Esophagus (tissue), 2 donors: ENCODE data around the gene LDLRAP1. TPM values are rescaled to one million over a fixed set of nuclear protein-coding genes. Genes with fewer than 3 reads are reported as not detected.

Source experiments
- H3K27ac ChIP-seq, 2 donors: one replicate each; pipeline ENCODE4 v1.5.1; 2013; ENCODE audit warnings: low read depth in 2 of 2, mild to moderate bottlenecking in 2 of 2, inconsistent platforms in 1 of 2, low read length in 1 of 2, moderate library complexity in 1 of 2
- H3K27me3 ChIP-seq, 2 donors: one replicate each; pipeline ENCODE4 v1.6.1; 2013; ENCODE audit warnings: low read length in 2 of 2, control low read depth in 1 of 2, mild to moderate bottlenecking in 1 of 2; ENCODE audit not compliant: insufficient read depth in 2 of 2, control insufficient read depth in 1 of 2
- H3K36me3 ChIP-seq, 2 donors: one replicate each; pipeline ENCODE4 v1.6.1; 2013; ENCODE audit warnings: low read length in 1 of 2; ENCODE audit not compliant: control insufficient read depth in 2 of 2, insufficient read depth in 2 of 2
- H3K4me1 ChIP-seq, 2 donors: one replicate each; pipeline ENCODE4 v1.6.1; 2013; ENCODE audit warnings: low read length in 1 of 2; ENCODE audit not compliant: control insufficient read depth in 2 of 2, insufficient read depth in 2 of 2
- H3K4me3 ChIP-seq, 2 donors: one replicate each; pipeline ENCODE4 v1.5.1; 2013; ENCODE audit warnings: low read length in 2 of 2, mild to moderate bottlenecking in 2 of 2, low read depth in 1 of 2, moderate library complexity in 1 of 2
- H3K9me3 ChIP-seq, 2 donors: one replicate each; pipeline ENCODE4 v1.6.1; 2013; ENCODE audit warnings: mild to moderate bottlenecking in 2 of 2, low read depth in 1 of 2, low read length in 1 of 2, moderate library complexity in 1 of 2; ENCODE audit not compliant: control insufficient read depth in 2 of 2, insufficient read depth in 1 of 2
- WGBS, 2 donors: extraction: QIAGEN DNeasy Blood & Tissue Kit; methylation state at CpG; one replicate each; pipeline ENCODE4 v1.1.7; 2013; 5-methylcytosine and 5-hydroxymethylcytosine counted together
- polyA plus RNA-seq, 2 donors: library from polyadenylated mRNA; stranded (reverse); fragments of 200-250 nt; gene quantifications; one replicate each; pipeline ENCODE4 v1.2.3, GENCODE V29; 2013
- donor health status: healthy with polysubstance abuse.
- donor health status: Bipolar disorder and iron deficiency.

Gene LDLRAP1
- polyA plus RNA-seq, 2 donors = 11.0 to 12.5 TPM

DNA sequence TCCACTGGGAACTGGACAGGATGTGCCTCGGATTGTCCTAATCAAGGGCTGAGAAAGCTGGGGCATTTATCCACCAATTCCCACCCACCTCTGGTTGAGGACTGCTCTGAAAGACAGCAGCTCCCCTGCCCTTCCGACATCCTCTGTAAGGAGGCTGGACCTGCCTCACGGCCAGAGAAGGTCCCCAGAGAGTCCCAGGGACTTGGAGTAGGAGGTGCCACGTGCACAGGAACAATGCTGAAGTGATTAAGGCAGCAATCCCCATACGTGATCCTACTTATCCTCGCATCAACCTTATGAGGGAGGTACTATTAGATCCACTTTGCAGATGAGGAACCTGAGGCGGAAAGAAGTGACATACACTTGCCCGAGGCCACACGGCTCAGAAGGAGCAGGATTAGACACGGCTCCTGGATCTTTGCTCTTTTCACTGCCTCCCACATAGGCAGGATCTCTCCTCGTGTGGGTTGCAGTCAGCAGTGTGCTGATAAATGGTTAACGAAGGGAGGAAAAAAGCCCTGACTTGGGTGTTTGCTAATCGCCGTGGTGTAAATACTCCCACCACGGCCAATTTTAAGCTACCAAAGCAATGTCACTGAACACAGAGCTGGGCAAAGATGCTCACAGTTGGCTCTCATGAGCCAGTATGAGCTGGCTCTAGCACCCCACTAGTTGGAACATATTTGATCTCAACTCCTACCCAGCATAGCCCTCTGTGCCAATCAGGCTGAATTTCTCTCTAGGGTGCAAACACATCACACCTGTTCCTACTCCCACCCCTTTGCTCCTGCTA is 18.6 kb upstream of the LDLRAP1 start:
- WGBS, 2 donors = 66 to 69% methylated on average over 15 of the region's 15 CpGs
- H3K4me3 ChIP-seq = no peak overlapping the region

DNA sequence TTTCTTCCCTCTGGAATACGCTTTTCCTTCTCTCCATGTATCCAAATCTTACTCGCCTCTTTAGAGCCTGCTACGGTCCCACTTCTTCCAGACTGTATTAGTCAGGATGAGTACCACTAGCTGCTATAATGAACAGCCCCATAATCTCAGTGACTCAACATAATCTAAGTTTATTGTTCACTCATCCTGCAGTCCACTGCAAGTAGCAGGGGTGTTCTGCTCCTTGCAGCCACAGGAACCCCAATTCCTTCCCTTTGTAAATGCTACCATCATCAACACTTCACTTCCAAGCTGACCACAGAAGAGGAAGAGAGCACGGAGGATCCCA is 18.1 kb upstream of the LDLRAP1 start:
- H3K4me1 ChIP-seq = peaks cover 0 to 11% of the 10 kb centered on the region in 2 donors
- H3K9me3 ChIP-seq = peaks cover 0 to 3% of the 10 kb centered on the region in 2 donors
- 91 to 93% methylated on average over 4 of the region's 4 CpGs for WGBS, 2 donors
- no peak overlapping the region for H3K4me3 ChIP-seq
- no peaks in the 10 kb centered on the region for H3K27me3 ChIP-seq
- H3K27ac ChIP-seq = no peak overlapping the region
- no peaks in the 10 kb centered on the region for H3K36me3 ChIP-seq

More for the DNA sequence above, 18.6 kb upstream of the LDLRAP1 start:
- H3K36me3 ChIP-seq = no peaks in the 10 kb centered on the region
- peaks cover 0 to 3% of the 10 kb centered on the region in 2 donors for H3K9me3 ChIP-seq
- no peaks in the 10 kb centered on the region for H3K27me3 ChIP-seq
- H3K27ac ChIP-seq = no peak overlapping the region
- H3K4me1 ChIP-seq = peaks cover 0 to 11% of the 10 kb centered on the region in 2 donors

DNA sequence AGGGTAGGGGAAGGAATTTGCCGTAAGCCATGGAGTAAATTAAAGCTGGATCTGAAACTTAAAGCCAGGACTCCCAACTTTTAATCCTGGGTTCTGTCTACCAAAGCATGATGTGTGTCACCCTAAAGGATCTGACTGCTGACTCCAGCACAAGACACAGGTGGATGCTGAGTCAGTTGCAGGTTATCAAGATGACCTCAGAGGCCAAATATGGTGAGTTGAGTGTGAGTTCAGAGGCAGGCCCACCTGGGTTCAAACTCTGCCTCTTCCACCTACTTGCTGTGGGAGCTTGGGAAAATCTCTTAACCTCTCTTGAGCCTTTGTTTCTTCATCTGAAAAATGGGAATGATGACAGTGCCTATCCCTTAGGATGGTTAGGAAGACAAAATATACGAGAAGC is 16.7 kb upstream of the LDLRAP1 start:
- peaks cover 2 to 15% of the 10 kb centered on the region in 2 donors for H3K4me1 ChIP-seq
- H3K4me3 ChIP-seq = no peak overlapping the region
- peaks cover 0 to 3% of the 10 kb centered on the region in 2 donors for H3K9me3 ChIP-seq
- H3K36me3 ChIP-seq = no peaks in the 10 kb centered on the region
- no peaks in the 10 kb centered on the region for H3K27me3 ChIP-seq
- no peak overlapping the region for H3K27ac ChIP-seq
- 82 to 84% methylated on average over 2 of the region's 2 CpGs for WGBS, 2 donors

DNA sequence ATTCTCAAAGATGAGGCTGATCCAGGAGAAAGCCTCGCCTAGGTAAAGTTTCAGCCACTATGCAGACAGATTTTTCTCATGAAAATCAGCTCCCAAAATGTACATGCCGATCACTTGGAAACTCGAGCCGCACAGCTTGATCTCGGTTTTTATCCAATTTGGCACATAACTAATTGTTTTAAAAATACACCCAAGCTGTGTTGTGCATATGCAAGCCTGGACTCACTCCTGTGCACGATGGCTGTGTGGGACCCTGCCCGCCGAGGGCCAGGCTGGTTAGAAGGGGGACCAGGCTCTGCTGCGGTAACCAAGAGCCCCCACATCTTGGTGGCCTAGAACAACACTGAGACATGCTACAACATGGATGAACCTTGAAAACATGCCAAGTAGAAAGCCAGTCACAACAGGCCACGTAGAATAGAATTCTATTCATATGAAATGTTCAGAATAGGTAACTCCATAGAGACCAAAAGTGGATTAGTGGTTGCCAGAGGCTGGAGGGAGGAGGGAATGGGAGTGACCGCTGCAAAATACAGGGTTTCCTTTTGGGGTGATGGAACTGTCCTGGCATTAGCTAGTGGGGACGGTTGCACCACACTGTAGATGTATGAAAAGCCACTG is 16.1 kb upstream of the LDLRAP1 start:
- WGBS, 2 donors = 39 to 66% methylated on average over 12 of the region's 12 CpGs
- Histone ChIP-seq H3K4me3 (no peak overlapping the region), H3K27ac (no peak overlapping the region), H3K9me3 (peaks cover 0 to 3% of the 10 kb centered on the region in 2 donors), H3K4me1 (peaks cover 2 to 15% of the 10 kb centered on the region in 2 donors), H3K27me3 (no peaks in the 10 kb centered on the region), H3K36me3 (no peaks in the 10 kb centered on the region)

DNA sequence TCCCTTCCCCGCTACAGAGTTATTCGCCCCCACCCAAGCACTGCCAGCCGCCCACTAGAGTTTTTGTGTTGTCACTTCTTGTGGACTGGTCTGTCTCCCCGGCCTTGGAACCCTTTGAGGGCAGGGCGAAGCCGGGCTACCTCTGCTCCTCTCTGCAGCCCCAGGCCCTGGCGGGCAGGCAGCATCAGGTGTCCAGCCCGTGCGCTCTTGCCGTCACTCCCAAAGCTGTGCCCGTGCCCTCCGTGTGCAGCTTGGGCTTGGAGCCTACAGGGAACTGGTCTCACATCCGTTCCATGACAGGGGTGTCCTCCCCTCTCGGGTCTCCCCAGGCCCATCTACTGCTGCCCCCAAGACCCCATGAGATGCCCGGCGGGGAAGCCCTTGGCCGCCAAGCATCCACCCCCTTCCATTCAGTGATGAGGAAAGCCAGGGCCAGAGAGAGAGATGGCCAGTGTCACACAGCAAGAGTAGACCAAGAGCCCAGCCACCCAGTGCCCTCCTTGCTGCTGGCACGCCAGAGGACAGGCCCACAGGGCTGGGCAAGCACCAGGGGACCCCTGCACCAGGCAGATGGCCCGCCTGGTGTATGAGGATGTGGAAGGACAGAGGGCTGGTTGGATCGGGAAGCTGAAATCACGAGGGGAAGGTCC is 15.3 kb upstream of the LDLRAP1 start:
- no peaks in the 10 kb centered on the region for H3K36me3 ChIP-seq
- H3K27ac ChIP-seq = no peak overlapping the region
- no peak overlapping the region for H3K4me3 ChIP-seq
- H3K27me3 ChIP-seq = no peaks in the 10 kb centered on the region
- peaks cover 2 to 15% of the 10 kb centered on the region in 2 donors for H3K4me1 ChIP-seq
- H3K9me3 ChIP-seq = peaks cover 0 to 3% of the 10 kb centered on the region in 2 donors
- 76 to 81% methylated on average over 21 of the region's 21 CpGs for WGBS, 2 donors

DNA sequence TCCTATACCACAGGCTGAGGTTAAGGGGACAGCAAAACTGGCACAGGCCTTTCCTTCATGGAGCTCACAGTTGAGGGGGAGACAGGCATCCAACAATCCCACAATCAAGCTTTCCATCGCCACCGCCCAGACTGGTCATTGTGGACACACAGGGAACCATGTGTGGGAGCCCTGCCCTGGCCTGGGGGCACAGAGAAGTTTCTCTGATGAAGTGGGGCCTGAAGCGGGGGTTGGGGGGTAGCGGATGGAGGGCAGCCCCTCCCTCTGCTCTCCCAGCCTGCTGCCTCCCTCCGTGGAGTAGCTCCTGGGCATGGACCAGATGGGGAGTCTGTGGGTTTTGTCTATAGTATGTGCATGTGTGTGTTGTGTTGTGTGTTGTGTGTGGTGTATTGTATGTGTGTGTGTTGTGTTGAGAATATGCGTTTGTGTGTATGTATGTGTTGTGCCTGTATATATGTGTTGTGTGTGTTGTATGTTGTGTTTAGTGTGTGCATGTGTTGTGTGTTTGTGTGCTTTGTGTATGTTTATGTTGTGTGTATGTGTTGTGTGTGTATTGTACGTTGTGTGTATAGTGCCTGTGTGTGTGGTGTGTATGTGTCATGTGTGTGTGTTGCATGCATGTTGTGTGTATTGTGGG is 14.4 kb upstream of the LDLRAP1 start:
- Histone ChIP-seq H3K27me3 (no peaks in the 10 kb centered on the region), H3K9me3 (peaks cover 0 to 3% of the 10 kb centered on the region in 2 donors), H3K4me1 (peaks cover 2 to 15% of the 10 kb centered on the region in 2 donors), H3K4me3 (no peak overlapping the region), H3K27ac (no peak overlapping the region), H3K36me3 (no peaks in the 10 kb centered on the region)
- WGBS, 2 donors = 87 to 89% methylated on average over 7 of the region's 7 CpGs

DNA sequence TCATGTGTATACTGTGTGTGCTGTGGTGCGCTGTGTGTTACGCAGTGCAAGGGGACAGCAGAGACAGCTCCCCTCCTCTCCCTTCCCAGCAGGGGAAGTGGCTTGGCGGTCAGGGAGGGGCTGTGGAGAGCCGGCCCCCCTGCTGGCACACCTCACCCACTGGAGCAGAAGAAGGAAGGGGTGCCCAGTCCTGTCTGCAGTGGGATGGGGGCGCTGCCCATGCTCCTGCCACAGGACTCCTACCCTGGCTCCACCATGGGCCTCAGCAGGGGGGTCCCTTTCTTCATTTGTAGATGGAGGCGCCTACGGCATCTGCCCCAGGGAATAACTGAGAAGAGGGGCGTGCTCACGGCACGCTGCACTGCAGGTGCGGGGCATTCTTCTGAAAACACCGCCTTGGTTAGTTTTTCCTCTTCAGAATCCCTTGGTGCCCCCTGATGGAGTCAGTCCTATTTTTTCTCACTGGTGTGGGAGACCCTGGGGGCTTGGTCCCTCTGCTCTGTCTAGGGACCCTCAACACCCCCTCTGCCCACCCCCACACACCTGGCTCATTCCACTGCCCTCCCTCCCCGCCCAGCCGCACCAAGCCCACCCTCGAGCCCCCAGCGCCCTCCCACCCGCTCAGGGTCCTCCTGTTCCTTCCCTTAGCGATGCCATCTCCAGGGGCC is 13.8 kb upstream of the LDLRAP1 start:
- no peak overlapping the region for H3K27ac ChIP-seq
- WGBS, 2 donors = 84% methylated on average over 17 to 18 of the region's 18 CpGs
- H3K9me3 ChIP-seq = peaks cover 0 to 3% of the 10 kb centered on the region in 2 donors
- no peaks in the 10 kb centered on the region for H3K36me3 ChIP-seq
- peaks cover 2 to 15% of the 10 kb centered on the region in 2 donors for H3K4me1 ChIP-seq
- no peaks in the 10 kb centered on the region for H3K27me3 ChIP-seq
- H3K4me3 ChIP-seq = no peak overlapping the region

DNA sequence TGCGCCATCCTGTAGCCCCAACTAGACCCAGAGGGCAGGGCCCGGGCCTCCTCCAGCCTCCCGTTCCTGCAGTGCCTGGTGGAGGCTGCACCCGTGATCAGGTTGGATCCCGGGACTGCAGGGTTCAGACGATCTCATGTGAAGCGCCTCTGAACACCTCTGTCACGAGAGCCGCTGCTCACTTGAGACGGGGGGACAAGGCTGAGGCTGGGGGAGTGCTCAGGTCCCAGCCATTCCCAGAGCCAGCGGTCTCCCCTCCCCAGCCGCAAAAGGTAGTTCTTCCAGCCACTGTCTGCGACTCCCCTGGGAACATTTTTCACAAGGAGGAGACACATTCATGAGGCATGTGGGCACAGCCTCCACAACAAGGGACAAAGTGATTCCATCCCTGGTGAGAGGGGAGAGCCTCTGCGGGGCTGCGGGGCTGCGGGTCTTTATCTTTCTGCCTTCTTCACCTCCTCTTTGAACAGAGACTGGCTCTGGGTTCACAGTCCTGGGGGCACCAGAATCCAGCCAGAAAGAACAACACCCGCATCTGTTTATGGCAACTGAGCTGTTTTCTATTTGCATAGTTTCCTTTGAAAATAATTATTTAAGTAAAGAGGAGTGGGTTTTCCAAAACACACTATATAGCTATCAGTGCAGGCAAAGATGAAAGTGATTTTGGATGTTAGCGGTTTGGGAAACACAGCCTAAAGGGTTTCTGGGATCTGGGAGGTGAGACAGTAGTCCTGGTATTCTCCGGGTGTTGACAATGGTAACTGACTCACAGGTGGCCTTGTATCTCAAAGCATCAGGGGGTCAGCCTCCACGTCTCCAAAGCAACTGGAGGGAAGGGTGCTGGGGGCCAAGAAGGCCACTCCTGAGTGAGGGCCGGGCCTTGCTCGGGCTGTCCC is 13.0 kb upstream of the LDLRAP1 start:
- H3K27ac ChIP-seq = no peak overlapping the region
- H3K4me3 ChIP-seq = no peak overlapping the region
- no peaks in the 10 kb centered on the region for H3K36me3 ChIP-seq
- H3K27me3 ChIP-seq = no peaks in the 10 kb centered on the region
- peaks cover 2 to 15% of the 10 kb centered on the region in 2 donors for H3K4me1 ChIP-seq
- H3K9me3 ChIP-seq = peaks cover 0 to 2% of the 10 kb centered on the region in 2 donors
- 85 to 87% methylated on average over 22 of the region's 22 CpGs for WGBS, 2 donors
